ENCODE data around the gene FAM25G. TPM values are rescaled to one million over a fixed set of nuclear protein-coding genes. Genes with fewer than 3 reads are reported as not detected.
A peak's percentile ranks its signal among the peaks of the same experiment; 100 is the strongest.

Gene FAM25G
- total and polyA plus RNA-seq, 12 donors, result not detected

- TF ChIP-seq CTCF (IDR thresholded peaks at IDR 0.05), result no peak
- no peak for TF ChIP-seq POLR2A (IDR thresholded peaks at IDR 0.05)
- DNase-seq, result no peak
- 80 to 88% (median 83%) methylated on average over 4 of the region's 4 CpGs for WGBS, 4 donors
These were observed 51.3 kb downstream of the FAM25G start for GRCh38 chr10:47440207-47440606.

GRCh38 chr10:47438857-47439474 is 52.5 kb downstream of the FAM25G start:
- 34 to 57% (median 45%) methylated on average over 6 of the region's 6 CpGs for WGBS, 4 donors
- intact Hi-C loops (cut with DNase I), result no loop called here

More at GRCh38 chr10:47440207-47440606, 51.3 kb downstream of the FAM25G start:
- H3K9me3 ChIP-seq (replicated peaks in 1 of 3), result no peaks in the 10 kb centered on the region
- no peak overlapping the region for H3K27ac ChIP-seq
- no peaks in the 10 kb centered on the region for H3K4me1 ChIP-seq (replicated peaks in 1 of 2)
- intact Hi-C loops (cut with DNase I), result no loop called here
- no peaks in the 10 kb centered on the region for H3K36me3 ChIP-seq (replicated peaks in 1 of 2)
- H3K4me3 ChIP-seq, result no peak overlapping the region
- no peaks in the 10 kb centered on the region for H3K27me3 ChIP-seq

More at GRCh38 chr10:47438857-47439474, 52.5 kb downstream of the FAM25G start:
- DNase-seq, result peak in 6 of 7 donors; percentile 45 to 71 (median 65)
- Histone ChIP-seq H3K9me3 (replicated peaks in 1 of 3) (no peaks in the 10 kb centered on the region), H3K36me3 (replicated peaks in 1 of 2) (no peaks in the 10 kb centered on the region), H3K4me1 (replicated peaks in 1 of 2) (no peaks in the 10 kb centered on the region), H3K27me3 (no peaks in the 10 kb centered on the region), H3K27ac (no peak overlapping the region), H3K4me3 (no peak overlapping the region)
- TF ChIP-seq CTCF (IDR thresholded peaks at IDR 0.05), result peak; percentile 25 to 67 (median 54)
- TF ChIP-seq POLR2A (IDR thresholded peaks at IDR 0.05), result no peak

Small RNA genes within 50 kb of the gene (small RNA-seq; reads per million reads assigned to genes)
- gene AL591684.3 (0 reads per million in 2 donors), gene RNA5SP312 (0 reads per million in 2 donors)

Other genes starting within 250 kb of the FAM25G start
- 1 to 10 TPM in 5 of 9 donors, under 1 TPM in 3, not detected in 1; 0.06 to 8.5 (median 2.5) TPM for gene GDF10, start 191.5 kb downstream of the FAM25G start, total RNA-seq
- gene GDF10, start 191.5 kb downstream of the FAM25G start, polyA plus RNA-seq, result 1 to 10 TPM in 1 of 3 donors, under 1 TPM in 2; 0.64 to 1.2 (median 0.94) TPM
- under 1 TPM in 1 of 9 donors, not detected in 8; 0.11 TPM for gene GDF2, start 169.2 kb downstream of the FAM25G start, total RNA-seq
- not detected for gene GDF2, start 169.2 kb downstream of the FAM25G start, polyA plus RNA-seq
- under 1 TPM in 1 of 9 donors, not detected in 8; 0.11 TPM for gene RBP3, start 143.3 kb downstream of the FAM25G start, total RNA-seq
- gene RBP3, start 143.3 kb downstream of the FAM25G start, polyA plus RNA-seq, result not detected
- under 1 TPM in 6 of 9 donors, not detected in 3; 0.06 to 0.20 (median 0.13) TPM for gene ZNF488, start 107.4 kb downstream of the FAM25G start, total RNA-seq
- gene ZNF488, start 107.4 kb downstream of the FAM25G start, polyA plus RNA-seq, result under 1 TPM; 0.03 to 0.08 (median 0.07) TPM
- gene ANXA8, start 7.6 kb downstream of the FAM25G start, total RNA-seq, result 1 to 10 TPM in 4 of 9 donors, under 1 TPM in 2, not detected in 3; 0.42 to 2.2 (median 1.3) TPM
- under 1 TPM; 0.33 to 0.81 (median 0.56) TPM for gene ANXA8, start 7.6 kb downstream of the FAM25G start, polyA plus RNA-seq
- 10 to 100 TPM in 3 of 9 donors, 1 to 10 TPM in 5, under 1 TPM in 1; 0.24 to 12.2 (median 5.2) TPM for gene AGAP9, start 31.9 kb upstream of the FAM25G start, total RNA-seq
- gene AGAP9, start 31.9 kb upstream of the FAM25G start, polyA plus RNA-seq, result 10 to 100 TPM in 2 of 3 donors, 1 to 10 TPM in 1; 5.8 to 35.6 (median 18.2) TPM